ENCODE measurements around the gene FGD5.

DNA sequence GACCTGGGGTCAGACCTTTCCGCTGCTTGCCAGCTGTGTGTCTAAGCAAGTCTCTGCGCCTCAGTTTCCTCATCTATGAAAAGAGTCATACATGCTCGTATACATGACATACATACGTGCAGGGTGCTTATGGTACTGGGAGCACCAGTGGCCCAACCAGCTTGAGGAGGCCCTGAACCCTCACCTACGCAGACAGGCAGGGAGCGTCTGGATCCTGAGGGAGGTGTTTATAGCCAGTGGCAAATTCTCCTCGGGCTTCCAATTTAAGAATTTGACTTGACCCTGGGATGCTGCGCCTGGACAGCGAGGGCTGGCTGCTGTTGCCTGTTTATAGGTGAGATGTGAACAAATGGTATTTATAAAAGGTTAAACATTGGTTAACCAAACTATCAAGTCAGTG is 17.7 kb upstream of the FGD5 start:
- TF ChIP-seq, protein P1, sequence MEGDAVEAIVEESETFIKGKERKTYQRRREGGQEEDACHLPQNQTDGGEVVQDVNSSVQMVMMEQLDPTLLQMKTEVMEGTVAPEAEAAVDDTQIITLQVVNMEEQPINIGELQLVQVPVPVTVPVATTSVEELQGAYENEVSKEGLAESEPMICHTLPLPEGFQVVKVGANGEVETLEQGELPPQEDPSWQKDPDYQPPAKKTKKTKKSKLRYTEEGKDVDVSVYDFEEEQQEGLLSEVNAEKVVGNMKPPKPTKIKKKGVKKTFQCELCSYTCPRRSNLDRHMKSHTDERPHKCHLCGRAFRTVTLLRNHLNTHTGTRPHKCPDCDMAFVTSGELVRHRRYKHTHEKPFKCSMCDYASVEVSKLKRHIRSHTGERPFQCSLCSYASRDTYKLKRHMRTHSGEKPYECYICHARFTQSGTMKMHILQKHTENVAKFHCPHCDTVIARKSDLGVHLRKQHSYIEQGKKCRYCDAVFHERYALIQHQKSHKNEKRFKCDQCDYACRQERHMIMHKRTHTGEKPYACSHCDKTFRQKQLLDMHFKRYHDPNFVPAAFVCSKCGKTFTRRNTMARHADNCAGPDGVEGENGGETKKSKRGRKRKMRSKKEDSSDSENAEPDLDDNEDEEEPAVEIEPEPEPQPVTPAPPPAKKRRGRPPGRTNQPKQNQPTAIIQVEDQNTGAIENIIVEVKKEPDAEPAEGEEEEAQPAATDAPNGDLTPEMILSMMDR (IDR thresholded peaks at IDR 0.05; ENCODE audit: borderline replicate concordance, extremely low read depth, low read length, poor library complexity, severe bottlenecking), result no peak
- no peak for TF ChIP-seq EZH2 (IDR thresholded peaks at IDR 0.05; ENCODE audit: borderline replicate concordance, low read depth, low read length, severe bottlenecking)

All from DND-41 (cell line).